ENCODE results near the gene FAM114A1. TPM values are rescaled to one million over a fixed set of nuclear protein-coding genes. Genes with fewer than 3 reads are reported as not detected.
A peak's percentile ranks its signal among the peaks of the same experiment; 100 is the strongest.

Gene FAM114A1
- total and polyA plus RNA-seq, 2 experiments from 2014 or later, result 32.2 to 39.9 TPM

GRCh38 chr4:38846015-38846414 is 21.6 kb upstream of the FAM114A1 start:
- DNase-seq (ENCODE audit: low read depth in 1 of 2, low spot score in 1 of 2), result no peak
- no peaks in the 10 kb centered on the region for H3K4me1 ChIP-seq (ENCODE audit: low read depth)
- H3K27me3 ChIP-seq, result no peaks in the 10 kb centered on the region
- no peaks in the 10 kb centered on the region for H3K36me3 ChIP-seq
- TF ChIP-seq, protein P1, sequence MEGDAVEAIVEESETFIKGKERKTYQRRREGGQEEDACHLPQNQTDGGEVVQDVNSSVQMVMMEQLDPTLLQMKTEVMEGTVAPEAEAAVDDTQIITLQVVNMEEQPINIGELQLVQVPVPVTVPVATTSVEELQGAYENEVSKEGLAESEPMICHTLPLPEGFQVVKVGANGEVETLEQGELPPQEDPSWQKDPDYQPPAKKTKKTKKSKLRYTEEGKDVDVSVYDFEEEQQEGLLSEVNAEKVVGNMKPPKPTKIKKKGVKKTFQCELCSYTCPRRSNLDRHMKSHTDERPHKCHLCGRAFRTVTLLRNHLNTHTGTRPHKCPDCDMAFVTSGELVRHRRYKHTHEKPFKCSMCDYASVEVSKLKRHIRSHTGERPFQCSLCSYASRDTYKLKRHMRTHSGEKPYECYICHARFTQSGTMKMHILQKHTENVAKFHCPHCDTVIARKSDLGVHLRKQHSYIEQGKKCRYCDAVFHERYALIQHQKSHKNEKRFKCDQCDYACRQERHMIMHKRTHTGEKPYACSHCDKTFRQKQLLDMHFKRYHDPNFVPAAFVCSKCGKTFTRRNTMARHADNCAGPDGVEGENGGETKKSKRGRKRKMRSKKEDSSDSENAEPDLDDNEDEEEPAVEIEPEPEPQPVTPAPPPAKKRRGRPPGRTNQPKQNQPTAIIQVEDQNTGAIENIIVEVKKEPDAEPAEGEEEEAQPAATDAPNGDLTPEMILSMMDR (IDR thresholded peaks at IDR 0.05; ENCODE audit: low read depth, low read length), result no peak
- H3K4me3 ChIP-seq, result no peak overlapping the region
- no peak overlapping the region for H3K27ac ChIP-seq
- H3K9me3 ChIP-seq (ENCODE audit: low read depth), result no peaks in the 10 kb centered on the region

GRCh38 chr4:38855466-38855865 is 12.1 kb upstream of the FAM114A1 start:
- DNase-seq (ENCODE audit: low read depth in 1 of 2, low spot score in 1 of 2), result no peak
- no peak overlapping the region for H3K4me3 ChIP-seq
- H3K9me3 ChIP-seq (ENCODE audit: low read depth), result no peaks in the 10 kb centered on the region
- H3K4me1 ChIP-seq (ENCODE audit: low read depth), result no peaks in the 10 kb centered on the region
- no peak overlapping the region for H3K27ac ChIP-seq
- TF ChIP-seq, protein P1 (IDR thresholded peaks at IDR 0.05; ENCODE audit: low read depth, low read length), result no peak
- no peaks in the 10 kb centered on the region for H3K36me3 ChIP-seq
- H3K27me3 ChIP-seq, result no peaks in the 10 kb centered on the region

DNA sequence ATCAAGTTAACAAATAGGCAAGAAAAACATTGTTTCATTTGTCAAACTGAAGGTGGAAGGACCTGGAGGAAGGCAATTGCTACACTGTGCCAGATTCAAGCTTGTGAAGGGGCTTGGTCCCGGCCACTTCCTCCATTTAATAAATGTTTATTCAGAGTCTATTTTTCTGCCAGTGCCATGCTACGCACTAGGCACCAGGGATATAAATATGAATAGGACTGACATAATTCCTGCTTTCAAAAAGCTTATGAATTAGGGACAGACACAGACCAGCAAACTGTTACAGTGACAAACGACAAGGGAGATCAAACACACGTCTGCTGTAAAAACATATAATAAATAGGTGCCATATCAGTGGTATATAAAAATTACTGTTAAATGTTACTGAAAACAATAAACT is 11.6 kb upstream of the FAM114A1 start:
- no peaks in the 10 kb centered on the region for H3K9me3 ChIP-seq (ENCODE audit: low read depth)
- no peaks in the 10 kb centered on the region for H3K27me3 ChIP-seq
- TF ChIP-seq, protein P1 (IDR thresholded peaks at IDR 0.05; ENCODE audit: low read depth, low read length), result no peak
- no peak overlapping the region for H3K4me3 ChIP-seq
- DNase-seq (ENCODE audit: low read depth in 1 of 2, low spot score in 1 of 2), result no peak
- H3K27ac ChIP-seq, result no peak overlapping the region
- no peaks in the 10 kb centered on the region for H3K36me3 ChIP-seq
- H3K4me1 ChIP-seq (ENCODE audit: low read depth), result no peaks in the 10 kb centered on the region

DNA sequence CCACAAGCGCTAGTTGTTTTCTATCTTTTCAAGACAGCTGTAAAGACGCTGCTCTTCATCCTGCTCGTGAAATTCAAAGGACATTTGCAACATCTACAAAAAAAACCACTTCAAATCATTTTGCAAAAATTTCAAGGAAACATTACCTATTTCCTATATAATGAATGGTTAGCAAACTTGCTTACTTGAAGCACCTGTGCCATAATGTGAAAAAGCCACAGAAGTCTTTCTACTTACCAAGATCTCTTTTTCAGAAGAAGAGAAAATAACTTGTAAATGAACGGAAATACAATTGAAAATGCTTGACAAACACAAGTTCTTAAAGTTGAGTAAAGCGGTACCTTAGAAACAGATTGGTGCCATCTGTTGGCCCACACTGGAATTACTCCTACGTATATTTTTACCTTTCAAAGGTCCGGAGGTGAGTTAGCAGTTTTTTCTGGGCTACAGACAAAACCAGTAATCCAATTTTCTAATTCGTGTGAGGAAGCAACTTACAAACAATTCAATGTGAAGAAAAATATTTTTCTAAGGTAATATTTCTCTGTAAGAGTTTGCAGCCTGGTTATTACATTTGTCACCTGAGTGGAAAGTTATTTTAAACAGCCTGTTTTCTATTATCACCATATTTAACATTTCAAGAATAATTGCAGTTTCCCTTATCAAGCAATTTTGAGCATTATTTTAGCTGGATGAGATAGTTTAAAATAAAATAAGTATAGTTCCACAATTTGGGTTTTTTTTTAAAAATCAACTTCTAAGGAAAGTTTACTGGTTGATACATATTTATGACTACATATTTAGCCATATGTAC is 10.9 kb upstream of the FAM114A1 start, which contains the start of gene TLR6:
TSS of gene TLR6 (minus strand) at position 294 of the 814 bp plus-strand sequence. CDS start 27,344 bp downstream, outside the sequence.
- H3K27ac ChIP-seq, result no peak within 1 kb of the TSS
- no peaks in the 10 kb centered on the region for H3K36me3 ChIP-seq
- H3K9me3 ChIP-seq (ENCODE audit: low read depth), result no peaks in the 10 kb centered on the region
- TF ChIP-seq, protein P1 (IDR thresholded peaks at IDR 0.05; ENCODE audit: low read depth, low read length), result peak; percentile 75
- H3K27me3 ChIP-seq, result no peaks in the 10 kb centered on the region
- no peaks in the 10 kb centered on the region for H3K4me1 ChIP-seq (ENCODE audit: low read depth)
- DNase-seq (ENCODE audit: low read depth in 1 of 2, low spot score in 1 of 2), result peak; percentile 66 to 68
- H3K4me3 ChIP-seq, result no peak within 1 kb of the TSS

DNA sequence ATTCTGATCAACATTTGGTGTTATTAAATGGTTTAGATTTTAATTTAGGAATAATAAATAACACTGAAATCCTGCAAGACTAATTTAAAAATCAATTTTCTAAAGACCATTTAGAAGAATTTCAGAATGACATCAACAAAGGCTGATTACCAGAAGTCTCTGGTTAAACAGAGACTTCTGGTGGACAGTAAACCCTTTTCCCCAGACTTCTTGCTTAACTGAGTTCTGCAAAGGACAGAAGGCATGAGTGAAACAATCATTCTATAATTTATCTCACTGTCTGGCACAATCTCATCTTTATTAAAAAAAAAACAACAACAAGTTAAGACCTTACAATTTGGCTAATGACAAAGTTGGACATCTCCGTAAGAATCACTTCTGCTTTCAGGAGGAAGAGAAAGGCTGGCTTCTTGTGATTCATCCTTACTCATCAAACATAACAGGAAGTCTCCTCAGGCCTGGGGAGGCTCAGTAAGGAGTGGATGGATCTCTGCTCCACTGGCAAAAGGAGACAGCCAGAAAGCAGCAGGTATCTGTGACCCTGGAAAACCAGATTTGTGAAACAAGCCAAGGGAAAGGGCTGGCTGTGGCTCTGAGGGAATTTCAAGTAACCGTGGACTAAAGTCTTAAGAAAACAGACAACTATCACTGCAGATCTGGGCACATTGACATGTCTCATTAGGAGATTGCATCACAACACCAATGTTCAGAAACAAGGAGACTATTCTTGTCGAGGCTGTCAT is 10.1 kb upstream of the FAM114A1 start:
- no peaks in the 10 kb centered on the region for H3K4me1 ChIP-seq (ENCODE audit: low read depth)
- no peak overlapping the region for H3K4me3 ChIP-seq
- no peaks in the 10 kb centered on the region for H3K27me3 ChIP-seq
- no peak overlapping the region for H3K27ac ChIP-seq
- TF ChIP-seq, protein P1 (IDR thresholded peaks at IDR 0.05; ENCODE audit: low read depth, low read length), result no peak
- DNase-seq (ENCODE audit: low read depth in 1 of 2, low spot score in 1 of 2), result peak in 1 of 2 donors; percentile 84
- no peaks in the 10 kb centered on the region for H3K9me3 ChIP-seq (ENCODE audit: low read depth)
- no peaks in the 10 kb centered on the region for H3K36me3 ChIP-seq
